ENCODE results near the gene GNAZ.

GNAZ gene

DNA sequence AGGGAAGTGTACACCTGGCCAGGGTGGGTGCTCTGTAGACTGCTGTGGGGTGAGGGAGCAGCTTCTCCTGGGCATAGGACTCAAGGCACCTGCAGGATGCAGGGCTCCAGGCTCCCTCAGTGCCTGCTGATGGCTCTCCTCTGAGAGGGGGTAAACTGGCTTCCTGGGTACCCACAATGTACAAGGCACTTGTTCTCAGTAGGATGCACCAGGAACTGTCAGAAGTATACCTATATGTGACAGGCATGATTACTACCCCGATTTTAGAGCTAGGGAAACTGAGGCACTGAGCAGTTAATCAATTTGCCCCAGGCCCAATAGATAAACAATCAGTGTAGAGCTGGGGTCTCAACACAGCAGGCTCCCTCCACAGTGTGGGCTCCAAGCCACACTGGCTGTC is 31.4 kb upstream of the GNAZ start:
- Histone ChIP-seq H3K27ac (ENCODE audit: low read depth, low read length) (no peak overlapping the region), H3K9me2 (replicated peaks; ENCODE audit: insufficient read depth, low read length) (no peaks in the 10 kb centered on the region), H3K27me3 (ENCODE audit: low read length) (no peaks in the 10 kb centered on the region), H3K79me2 (ENCODE audit: insufficient read depth, low read length) (no peaks in the 10 kb centered on the region), H4K20me1 (ENCODE audit: low read depth, low read length) (no peaks in the 10 kb centered on the region), H3K9me3 (ENCODE audit: insufficient read depth, low read length) (no peaks in the 10 kb centered on the region), H3K9ac (ENCODE audit: low read length) (no peak overlapping the region), H3K4me2 (ENCODE audit: low read depth, low read length, poor library complexity, severe bottlenecking) (no peak overlapping the region), H3K36me3 (ENCODE audit: low read length) (no peaks in the 10 kb centered on the region), H2AFZ (ENCODE audit: low read depth, low read length, severe bottlenecking) (no peak overlapping the region), H3F3A (ENCODE audit: insufficient read depth) (no peaks in the 10 kb centered on the region), H3K4me3 (ENCODE audit: insufficient read depth, low read length, poor library complexity, severe bottlenecking) (no peak overlapping the region)
- TF ChIP-seq, protein P1, sequence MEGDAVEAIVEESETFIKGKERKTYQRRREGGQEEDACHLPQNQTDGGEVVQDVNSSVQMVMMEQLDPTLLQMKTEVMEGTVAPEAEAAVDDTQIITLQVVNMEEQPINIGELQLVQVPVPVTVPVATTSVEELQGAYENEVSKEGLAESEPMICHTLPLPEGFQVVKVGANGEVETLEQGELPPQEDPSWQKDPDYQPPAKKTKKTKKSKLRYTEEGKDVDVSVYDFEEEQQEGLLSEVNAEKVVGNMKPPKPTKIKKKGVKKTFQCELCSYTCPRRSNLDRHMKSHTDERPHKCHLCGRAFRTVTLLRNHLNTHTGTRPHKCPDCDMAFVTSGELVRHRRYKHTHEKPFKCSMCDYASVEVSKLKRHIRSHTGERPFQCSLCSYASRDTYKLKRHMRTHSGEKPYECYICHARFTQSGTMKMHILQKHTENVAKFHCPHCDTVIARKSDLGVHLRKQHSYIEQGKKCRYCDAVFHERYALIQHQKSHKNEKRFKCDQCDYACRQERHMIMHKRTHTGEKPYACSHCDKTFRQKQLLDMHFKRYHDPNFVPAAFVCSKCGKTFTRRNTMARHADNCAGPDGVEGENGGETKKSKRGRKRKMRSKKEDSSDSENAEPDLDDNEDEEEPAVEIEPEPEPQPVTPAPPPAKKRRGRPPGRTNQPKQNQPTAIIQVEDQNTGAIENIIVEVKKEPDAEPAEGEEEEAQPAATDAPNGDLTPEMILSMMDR (IDR thresholded peaks at IDR 0.05; ENCODE audit: insufficient read depth, low read length, poor library complexity, severe bottlenecking), result no peak
- no peak for TF ChIP-seq EZH2phosphoT487 (conservative IDR thresholded peaks at IDR 0.05; ENCODE audit: low read length)

DNA sequence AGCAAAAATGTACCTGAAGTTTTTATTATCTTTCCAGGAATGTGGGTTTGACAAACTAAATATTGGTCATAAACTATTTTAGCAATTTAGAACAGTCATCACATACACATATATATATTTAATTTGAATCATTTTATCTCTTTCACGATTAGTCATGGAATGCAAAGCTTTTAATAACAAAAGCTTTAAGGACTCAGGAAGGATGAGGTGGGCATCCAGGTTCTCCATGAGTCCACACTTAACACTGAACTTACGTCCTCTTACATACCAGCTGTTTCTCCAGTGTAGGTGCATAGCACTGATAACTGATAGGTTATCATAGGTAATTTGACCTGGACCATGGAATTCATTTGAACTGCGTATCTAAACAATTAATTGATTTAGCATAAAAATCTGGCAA is 28.1 kb upstream of the GNAZ start:
- Histone ChIP-seq H2AFZ (ENCODE audit: low read depth, low read length, severe bottlenecking) (no peak overlapping the region), H3K9me3 (ENCODE audit: insufficient read depth, low read length) (peaks cover 10% of the 10 kb centered on the region; the same call in 1 of the 2 replicates), H3K36me3 (ENCODE audit: low read length) (peaks cover 6% of the 10 kb centered on the region), H3K27ac (ENCODE audit: low read depth, low read length) (no peak overlapping the region), H3K9me2 (replicated peaks; ENCODE audit: insufficient read depth, low read length) (no peaks in the 10 kb centered on the region), H3K79me2 (ENCODE audit: insufficient read depth, low read length) (no peaks in the 10 kb centered on the region), H3F3A (ENCODE audit: insufficient read depth) (no peaks in the 10 kb centered on the region), H3K4me3 (ENCODE audit: insufficient read depth, low read length, poor library complexity, severe bottlenecking) (no peak overlapping the region), H4K20me1 (ENCODE audit: low read depth, low read length) (no peaks in the 10 kb centered on the region), H3K27me3 (ENCODE audit: low read length) (no peaks in the 10 kb centered on the region), H3K4me2 (ENCODE audit: low read depth, low read length, poor library complexity, severe bottlenecking) (no peak overlapping the region), H3K9ac (ENCODE audit: low read length) (no peak overlapping the region)
- TF ChIP-seq EZH2phosphoT487 (conservative IDR thresholded peaks at IDR 0.05; ENCODE audit: low read length), result no peak
- TF ChIP-seq, protein P1 (IDR thresholded peaks at IDR 0.05; ENCODE audit: insufficient read depth, low read length, poor library complexity, severe bottlenecking), result no peak

DNA sequence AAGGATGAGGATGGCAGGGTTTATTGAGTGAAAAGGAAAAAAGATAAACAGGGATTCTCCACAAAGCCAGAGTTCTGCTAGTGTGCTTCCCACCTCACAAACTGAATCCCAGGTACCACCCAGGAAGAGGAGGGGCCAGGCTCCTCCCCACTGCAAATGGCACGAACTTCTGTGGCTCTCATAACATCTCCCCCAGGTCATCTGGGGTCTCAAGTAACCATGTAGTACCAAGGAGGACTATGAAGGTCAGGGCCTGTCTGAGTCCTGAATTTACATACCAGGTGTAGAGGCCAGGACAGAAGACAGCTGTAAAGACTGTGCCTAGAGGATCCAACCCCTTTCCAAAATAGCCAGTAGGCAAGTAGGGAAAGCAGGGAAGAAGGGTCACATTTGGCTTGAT is 25.7 kb upstream of the GNAZ start:
- no peak overlapping the region for H2AFZ ChIP-seq (ENCODE audit: low read depth, low read length, severe bottlenecking)
- no peaks in the 10 kb centered on the region for H3K27me3 ChIP-seq (ENCODE audit: low read length)

More for the DNA sequence above, 25.7 kb upstream of the GNAZ start:
- TF ChIP-seq, protein P1 (IDR thresholded peaks at IDR 0.05; ENCODE audit: insufficient read depth, low read length, poor library complexity, severe bottlenecking), result no peak
- no peak for TF ChIP-seq EZH2phosphoT487 (conservative IDR thresholded peaks at IDR 0.05; ENCODE audit: low read length)
- H3K36me3 ChIP-seq (ENCODE audit: low read length), result peaks cover 6% of the 10 kb centered on the region
- H3K4me3 ChIP-seq (ENCODE audit: insufficient read depth, low read length, poor library complexity, severe bottlenecking), result no peak overlapping the region
- H3K79me2 ChIP-seq (ENCODE audit: insufficient read depth, low read length), result no peaks in the 10 kb centered on the region
- H3K9me3 ChIP-seq (ENCODE audit: insufficient read depth, low read length), result peaks cover 12% of the 10 kb centered on the region; the same call in 1 of the 2 replicates
- no peaks in the 10 kb centered on the region for H3F3A ChIP-seq (ENCODE audit: insufficient read depth)
- H4K20me1 ChIP-seq (ENCODE audit: low read depth, low read length), result no peaks in the 10 kb centered on the region
- no peak overlapping the region for H3K4me2 ChIP-seq (ENCODE audit: low read depth, low read length, poor library complexity, severe bottlenecking)
- no peaks in the 10 kb centered on the region for H3K9me2 ChIP-seq (replicated peaks; ENCODE audit: insufficient read depth, low read length)
- no peak overlapping the region for H3K27ac ChIP-seq (ENCODE audit: low read depth, low read length)
- no peak overlapping the region for H3K9ac ChIP-seq (ENCODE audit: low read length)

Measured in SU-DHL-6 (cell line).